Endothelial cell of umbilical vein (primary cell): ENCODE data around the gene TBX22. TPM values are rescaled to one million over a fixed set of nuclear protein-coding genes. Genes with fewer than 3 reads are reported as not detected.

Source experiments
- BruUV-seq: library from RNA; stranded (reverse); fragments of 400-500 nt; replicated peaks from 2 replicates; lab custom pipeline; 2021; lab: Mats Ljungman, UMichigan
- CTCF ChIA-PET: fragments of 300-600, 350-600 bp; sonication (Branson Sonifier 250); formaldehyde crosslinking; loops from one replicate; lab custom pipeline; 2021; ENCODE audit warnings: antibody characterized with exemption, inconsistent platforms; lab: Charles Lee
- POLR2A ChIA-PET: fragments of 300-600, 350-600 bp; sonication (Branson Sonifier 250); formaldehyde crosslinking; loops from one replicate; lab custom pipeline; 2021; ENCODE audit warnings: antibody characterized with exemption, inconsistent platforms; lab: Charles Lee
- DNase-seq: peaks from one replicate; pipeline ENCODE4 v3.0.0-alpha.2; 2011; ENCODE audit warnings: low read depth, low spot score
- FAIRE-seq: peaks from 2 replicates; lab custom pipeline; 2011; peaks lifted over from hg19 to GRCh38; lab: Jason Lieb, UNC
- H2AFZ ChIP-seq: 2 replicates; pipeline ENCODE4 v1.6.0; 2012; ENCODE audit warnings: low read depth, low read length, control low read depth, inconsistent platforms
- H3K27ac ChIP-seq: 2 replicates; pipeline ENCODE4 v1.5.1; 2011; ENCODE audit warnings: low read depth, mild to moderate bottlenecking, control low read depth, low read length, moderate library complexity; ENCODE audit not compliant: insufficient read depth
- H3K27me3 ChIP-seq, 2 experiments: 2 replicates each; pipeline versions ENCODE4 v1.6.0 to v1.6.1; 2011; ENCODE audit warnings: low read length in 2 of 2, mixed read lengths in 1 of 2; ENCODE audit not compliant: control insufficient read depth in 2 of 2, insufficient read depth in 2 of 2
- H3K36me3 ChIP-seq, 2 experiments: 2 replicates in 1 of 2; 3 replicates in 1 of 2; pipeline ENCODE4 v1.5.1; 2011; ENCODE audit warnings: low read length in 2 of 2, mild to moderate bottlenecking in 1 of 2, moderate library complexity in 1 of 2; ENCODE audit not compliant: control insufficient read depth in 2 of 2, insufficient read depth in 2 of 2; ENCODE audit errors: extremely low read depth in 1 of 2
- H3K4me1 ChIP-seq: 3 replicates; pipeline ENCODE4 v1.5.1; 2011; ENCODE audit warnings: mild to moderate bottlenecking, low read length; ENCODE audit not compliant: control insufficient read depth, insufficient read depth; ENCODE audit errors: extremely low read depth
- H3K4me2 ChIP-seq: 2 replicates; pipeline ENCODE4 v1.6.1; 2011; ENCODE audit warnings: low read length, control low read depth, mixed read lengths; ENCODE audit not compliant: insufficient read depth
- H3K4me3 ChIP-seq, 3 experiments: fragments of 200-600 bp in 1 of 3; sonication (generic), shearing (Covaris generic) in 1 of 3; replicated peaks in 1 of 3; 2 replicates each; pipeline ENCODE4 v1.5.1; 2011 to 2016; ENCODE audit warnings: control low read depth in 3 of 3, low read length in 3 of 3, mild to moderate bottlenecking in 2 of 3, inconsistent platforms in 1 of 3, low read depth in 1 of 3, moderate library complexity in 1 of 3; ENCODE audit not compliant: insufficient read depth in 1 of 3
- H3K79me2 ChIP-seq: 2 replicates; pipeline ENCODE4 v1.6.0; 2012; ENCODE audit warnings: low read length, inconsistent platforms; ENCODE audit not compliant: control insufficient read depth, insufficient read depth
- H3K9ac ChIP-seq: replicated peaks from 2 replicates; pipeline ENCODE3; 2011; ENCODE audit warnings: low read length, control low read depth; ENCODE audit not compliant: insufficient read depth; ENCODE audit errors: extremely low read depth
- H3K9me1 ChIP-seq: replicated peaks from 3 replicates; pipeline ENCODE4 v1.6.0; 2011; ENCODE audit warnings: mild to moderate bottlenecking, low read length; ENCODE audit not compliant: control insufficient read depth, insufficient read depth; ENCODE audit errors: extremely low read depth
- H3K9me3 ChIP-seq: replicated peaks from 2 replicates; pipeline ENCODE4 v1.5.1; 2012; ENCODE audit warnings: low read length, inconsistent platforms; ENCODE audit not compliant: control insufficient read depth, insufficient read depth
- H4K20me1 ChIP-seq: replicated peaks from 2 replicates; pipeline ENCODE3; 2011; ENCODE audit warnings: mild to moderate bottlenecking, low read length; ENCODE audit not compliant: control insufficient read depth, insufficient read depth; ENCODE audit errors: extremely low read depth
- CTCF ChIP-seq, 2 donors: IDR thresholded peaks; 1 replicate in 1 of 2; 2 replicates in 1 of 2; pipeline ENCODE4 v1.5.1; 2011; ENCODE audit warnings: low read length in 2 of 2, mild to moderate bottlenecking in 2 of 2, moderate library complexity in 2 of 2, control low read depth in 1 of 2, inconsistent platforms in 1 of 2, low read depth in 1 of 2; ENCODE audit not compliant: insufficient read depth in 1 of 2; ENCODE audit errors: extremely low read depth in 1 of 2
- EZH2 ChIP-seq: IDR thresholded peaks from 2 replicates; pipeline ENCODE4 v1.6.1; 2012; ENCODE audit warnings: borderline replicate concordance, low read depth, mild to moderate bottlenecking, moderate library complexity, low read length, inconsistent platforms; ENCODE audit not compliant: severe bottlenecking
- FOS ChIP-seq: IDR thresholded peaks from 2 replicates; pipeline ENCODE4 v1.6.1; 2011; ENCODE audit warnings: mild to moderate bottlenecking, low read length, moderate library complexity, borderline replicate concordance; ENCODE audit not compliant: insufficient read depth
- GATA2 ChIP-seq: IDR thresholded peaks from 2 replicates; pipeline ENCODE4 v1.7.0; 2011; ENCODE audit warnings: low read depth, mild to moderate bottlenecking, moderate library complexity, mixed read lengths, low read length; ENCODE audit not compliant: insufficient read length, insufficient read depth
- JUN ChIP-seq: IDR thresholded peaks from 2 replicates; pipeline ENCODE4 v1.6.1; 2011; ENCODE audit warnings: borderline replicate concordance, low read depth; ENCODE audit not compliant: insufficient read length, insufficient read depth
- MAX ChIP-seq: IDR thresholded peaks from 2 replicates; pipeline ENCODE4 v1.6.1; 2011; ENCODE audit not compliant: insufficient read depth, insufficient read length
- MYC ChIP-seq: IDR thresholded peaks from one replicate; pipeline ENCODE4 v1.6.1; 2011; ENCODE audit warnings: mild to moderate bottlenecking, low read depth, low read length
- POLR2A ChIP-seq: IDR thresholded peaks from 2 replicates; pipeline ENCODE4 v1.6.1; 2012; ENCODE audit warnings: low read depth, mild to moderate bottlenecking, control low read depth, low read length
- POLR2AphosphoS5 ChIP-seq: IDR thresholded peaks from 2 replicates; pipeline ENCODE4 v1.6.1; 2012; ENCODE audit warnings: low read depth, mild to moderate bottlenecking, control low read depth, low read length, moderate library complexity; ENCODE audit not compliant: insufficient read depth
- dilution Hi-C: fragments of 300-500 bp; cut with MboI; formaldehyde crosslinking; loops from one replicate; pipeline ENCODE4 v1.15.0; 2019; ENCODE audit warnings: low sequenced_read_pairs; ENCODE audit not compliant: extremely low pct_ligation_motif_present
- intact Hi-C: fragments of 100-400 bp; cut with micrococcal nuclease; formaldehyde crosslinking; loops from one replicate; pipeline ENCODE4 v1.10.0; 2022
- polyA plus RNA-seq, 4 experiments: library from polyadenylated mRNA; depleted of rRNA in 3 of 4; stranded (reverse) in 3 of 4; unstranded in 1 of 4; fragments of >200 nt; gene quantifications; 2 replicates each; pipeline versions ENCODE4 v1.2.1 to v1.2.3, GENCODE V29; 2011 to 2012; ENCODE audit warnings: missing spikeins in 1 of 4
- total RNA-seq: library from RNA; stranded (reverse); gene quantifications from 2 replicates; pipeline ENCODE4 v1.2.3, GENCODE V29; 2021

Gene TBX22
- total and polyA plus RNA-seq, 2 donors (not counting 3 experiments of a cell fraction or from before 2014, with no cell fraction given): not detected

GRCh38 chrX:80004458-80004857 lies 10.1 kb upstream of the TBX22 start:
- CTCF ChIA-PET: no interaction called here
- dilution Hi-C loops: no loop called here

More at GRCh38 chrX:80004458-80004857, 10.1 kb upstream of the TBX22 start:
- Histone ChIP-seq H3K4me3 (no peak overlapping the region), H3K27me3 (no peaks in the 10 kb centered on the region), H3K36me3 (no peaks in the 10 kb centered on the region), H3K79me2 (no peaks in the 10 kb centered on the region), H3K9me3 (no peaks in the 10 kb centered on the region), H2AFZ (no peak overlapping the region), H3K4me2 (no peak overlapping the region), H3K4me1 (no peaks in the 10 kb centered on the region), H4K20me1 (no peaks in the 10 kb centered on the region), H3K9me1 (no peaks in the 10 kb centered on the region), H3K9ac (no peak overlapping the region), H3K27ac (no peak overlapping the region)
- no TSS peak for BruUV-seq
- TF ChIP-seq EZH2 (no peak), POLR2AphosphoS5 (no peak), JUN (no peak), CTCF (IDR thresholded peaks at IDR 0.05; ENCODE audit: extremely low read depth in 1 of 2, insufficient read depth in 1 of 2, low read depth in 1 of 2, low read length in 2 of 2) (no peak), MAX (no peak), FOS (no peak), GATA2 (no peak), MYC (no peak), POLR2A (no peak)
- intact Hi-C loops: no loop called here
- FAIRE-seq (no peak), DNase-seq (no peak)
- POLR2A ChIA-PET: no interaction called here
